Vagina (tissue), 2 donors: Measurements from ENCODE around the gene FBXL17.

Experiments used
- POLR2A ChIP-seq, 2 donors: fragments of 450-650 bp; IDR thresholded peaks; one replicate each; pipeline ENCODE4 v1.6.1; 2017; ENCODE audit warnings: antibody characterized with exemption in 2 of 2, mild to moderate bottlenecking in 2 of 2, moderate library complexity in 2 of 2
- TF ChIP-seq, protein P1 (sequence below), 3 experiments: fragments of 450-650 bp in 2 of 3; fragments of 200-600 bp in 1 of 3; sonication (generic) in 1 of 3; IDR thresholded peaks; one replicate each; pipeline ENCODE4 v1.5.1; 2017 to 2019; ENCODE audit warnings: antibody characterized with exemption in 3 of 3, mild to moderate bottlenecking in 2 of 3, moderate library complexity in 2 of 3

DNA sequence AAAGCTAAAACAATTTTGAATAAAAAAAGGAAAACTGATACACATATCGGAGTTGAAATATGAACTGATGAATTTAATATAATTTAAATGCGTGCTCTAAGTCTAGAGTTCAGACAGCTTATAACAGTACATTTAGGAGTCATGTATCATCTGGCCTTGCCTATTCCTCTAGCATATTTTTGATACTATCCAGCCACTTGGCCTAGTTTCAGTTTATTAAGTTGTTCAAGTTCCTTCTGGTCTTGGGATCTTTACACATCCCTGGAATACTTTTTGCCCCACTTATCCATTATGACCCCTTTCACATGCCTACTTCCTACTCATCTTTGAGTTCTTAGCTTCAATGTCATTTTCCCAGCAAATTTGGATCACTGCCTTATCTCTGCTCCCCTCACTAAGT is 518.8 kb downstream of the FBXL17 start:
- TF ChIP-seq, protein P1, sequence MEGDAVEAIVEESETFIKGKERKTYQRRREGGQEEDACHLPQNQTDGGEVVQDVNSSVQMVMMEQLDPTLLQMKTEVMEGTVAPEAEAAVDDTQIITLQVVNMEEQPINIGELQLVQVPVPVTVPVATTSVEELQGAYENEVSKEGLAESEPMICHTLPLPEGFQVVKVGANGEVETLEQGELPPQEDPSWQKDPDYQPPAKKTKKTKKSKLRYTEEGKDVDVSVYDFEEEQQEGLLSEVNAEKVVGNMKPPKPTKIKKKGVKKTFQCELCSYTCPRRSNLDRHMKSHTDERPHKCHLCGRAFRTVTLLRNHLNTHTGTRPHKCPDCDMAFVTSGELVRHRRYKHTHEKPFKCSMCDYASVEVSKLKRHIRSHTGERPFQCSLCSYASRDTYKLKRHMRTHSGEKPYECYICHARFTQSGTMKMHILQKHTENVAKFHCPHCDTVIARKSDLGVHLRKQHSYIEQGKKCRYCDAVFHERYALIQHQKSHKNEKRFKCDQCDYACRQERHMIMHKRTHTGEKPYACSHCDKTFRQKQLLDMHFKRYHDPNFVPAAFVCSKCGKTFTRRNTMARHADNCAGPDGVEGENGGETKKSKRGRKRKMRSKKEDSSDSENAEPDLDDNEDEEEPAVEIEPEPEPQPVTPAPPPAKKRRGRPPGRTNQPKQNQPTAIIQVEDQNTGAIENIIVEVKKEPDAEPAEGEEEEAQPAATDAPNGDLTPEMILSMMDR (IDR thresholded peaks at IDR 0.05) = no peak
- TF ChIP-seq POLR2A (IDR thresholded peaks at IDR 0.05) = no peak
